ENCODE measurements around the gene PLCD3. TPM values are rescaled to one million over a fixed set of nuclear protein-coding genes. Genes with fewer than 3 reads are reported as not detected.

PLCD3 gene
- total and polyA plus RNA-seq, 2 of the 13 experiments (the other 11 are each of a cell fraction or from before 2014, with no cell fraction given), result 11.3 to 39.1 TPM

DNA sequence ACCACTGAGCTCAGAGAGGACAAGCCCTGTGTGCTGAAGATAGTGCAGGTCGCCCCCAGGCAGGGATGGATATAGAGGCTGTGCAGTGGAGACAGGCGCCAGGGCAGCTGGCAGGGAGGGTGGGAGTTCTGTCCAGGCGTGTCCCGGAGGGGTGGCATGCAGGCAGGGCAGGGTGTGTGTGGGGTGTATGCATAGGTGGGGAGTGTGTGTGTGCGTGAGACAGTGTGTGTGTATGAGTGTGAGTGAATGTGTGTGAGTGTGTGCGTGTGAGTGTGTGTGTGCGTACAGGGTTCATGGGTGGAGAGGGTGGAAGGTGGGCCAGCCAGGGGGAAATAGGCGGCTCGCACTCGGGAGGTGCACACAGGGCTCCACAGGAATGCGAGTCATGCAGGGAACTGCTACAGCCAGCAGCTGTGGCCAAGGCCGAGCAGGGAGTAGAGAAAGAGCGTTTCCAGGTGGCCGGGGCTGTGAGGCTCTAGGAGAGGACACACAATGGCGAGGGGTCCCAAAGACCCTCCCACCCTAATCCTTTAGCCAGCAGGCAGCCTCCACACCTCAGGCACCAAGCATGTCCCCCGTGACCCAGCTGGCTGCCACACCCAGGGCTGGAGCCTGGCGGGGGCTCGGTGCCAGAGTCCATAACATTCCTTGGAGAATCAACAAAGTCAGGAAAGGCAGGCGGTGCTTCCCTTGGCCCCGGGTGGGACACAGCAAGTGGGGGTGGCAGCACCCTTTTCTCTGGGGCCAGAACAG lies 4.6 kb downstream of the PLCD3 start (continued):
- TF ChIP-seq, protein P1, sequence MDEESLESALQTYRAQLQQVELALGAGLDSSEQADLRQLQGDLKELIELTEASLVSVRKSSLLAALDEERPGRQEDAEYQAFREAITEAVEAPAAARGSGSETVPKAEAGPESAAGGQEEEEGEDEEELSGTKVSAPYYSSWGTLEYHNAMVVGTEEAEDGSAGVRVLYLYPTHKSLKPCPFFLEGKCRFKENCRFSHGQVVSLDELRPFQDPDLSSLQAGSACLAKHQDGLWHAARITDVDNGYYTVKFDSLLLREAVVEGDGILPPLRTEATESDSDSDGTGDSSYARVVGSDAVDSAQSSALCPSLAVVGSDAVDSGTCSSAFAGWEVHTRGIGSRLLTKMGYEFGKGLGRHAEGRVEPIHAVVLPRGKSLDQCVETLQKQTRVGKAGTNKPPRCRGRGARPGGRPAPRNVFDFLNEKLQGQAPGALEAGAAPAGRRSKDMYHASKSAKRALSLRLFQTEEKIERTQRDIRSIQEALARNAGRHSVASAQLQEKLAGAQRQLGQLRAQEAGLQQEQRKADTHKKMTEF (CRISPR knock-in tag; IDR thresholded peaks at IDR 0.05), result peak; percentile 55
- TF ChIP-seq, protein P2, sequence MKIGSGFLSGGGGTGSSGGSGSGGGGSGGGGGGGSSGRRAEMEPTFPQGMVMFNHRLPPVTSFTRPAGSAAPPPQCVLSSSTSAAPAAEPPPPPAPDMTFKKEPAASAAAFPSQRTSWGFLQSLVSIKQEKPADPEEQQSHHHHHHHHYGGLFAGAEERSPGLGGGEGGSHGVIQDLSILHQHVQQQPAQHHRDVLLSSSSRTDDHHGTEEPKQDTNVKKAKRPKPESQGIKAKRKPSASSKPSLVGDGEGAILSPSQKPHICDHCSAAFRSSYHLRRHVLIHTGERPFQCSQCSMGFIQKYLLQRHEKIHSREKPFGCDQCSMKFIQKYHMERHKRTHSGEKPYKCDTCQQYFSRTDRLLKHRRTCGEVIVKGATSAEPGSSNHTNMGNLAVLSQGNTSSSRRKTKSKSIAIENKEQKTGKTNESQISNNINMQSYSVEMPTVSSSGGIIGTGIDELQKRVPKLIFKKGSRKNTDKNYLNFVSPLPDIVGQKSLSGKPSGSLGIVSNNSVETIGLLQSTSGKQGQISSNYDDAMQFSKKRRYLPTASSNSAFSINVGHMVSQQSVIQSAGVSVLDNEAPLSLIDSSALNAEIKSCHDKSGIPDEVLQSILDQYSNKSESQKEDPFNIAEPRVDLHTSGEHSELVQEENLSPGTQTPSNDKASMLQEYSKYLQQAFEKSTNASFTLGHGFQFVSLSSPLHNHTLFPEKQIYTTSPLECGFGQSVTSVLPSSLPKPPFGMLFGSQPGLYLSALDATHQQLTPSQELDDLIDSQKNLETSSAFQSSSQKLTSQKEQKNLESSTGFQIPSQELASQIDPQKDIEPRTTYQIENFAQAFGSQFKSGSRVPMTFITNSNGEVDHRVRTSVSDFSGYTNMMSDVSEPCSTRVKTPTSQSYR (CRISPR knock-in tag; IDR thresholded peaks at IDR 0.05; ENCODE audit: borderline replicate concordance), result no peak; the same call in 1 of the 2 replicates
- TF ChIP-seq ZSCAN12 (CRISPR knock-in tag; IDR thresholded peaks at IDR 0.05), result no peak
- no peak for TF ChIP-seq KLF9 (CRISPR knock-in tag; IDR thresholded peaks at IDR 0.05; ENCODE audit: low read depth)
- TF ChIP-seq, protein P3, sequence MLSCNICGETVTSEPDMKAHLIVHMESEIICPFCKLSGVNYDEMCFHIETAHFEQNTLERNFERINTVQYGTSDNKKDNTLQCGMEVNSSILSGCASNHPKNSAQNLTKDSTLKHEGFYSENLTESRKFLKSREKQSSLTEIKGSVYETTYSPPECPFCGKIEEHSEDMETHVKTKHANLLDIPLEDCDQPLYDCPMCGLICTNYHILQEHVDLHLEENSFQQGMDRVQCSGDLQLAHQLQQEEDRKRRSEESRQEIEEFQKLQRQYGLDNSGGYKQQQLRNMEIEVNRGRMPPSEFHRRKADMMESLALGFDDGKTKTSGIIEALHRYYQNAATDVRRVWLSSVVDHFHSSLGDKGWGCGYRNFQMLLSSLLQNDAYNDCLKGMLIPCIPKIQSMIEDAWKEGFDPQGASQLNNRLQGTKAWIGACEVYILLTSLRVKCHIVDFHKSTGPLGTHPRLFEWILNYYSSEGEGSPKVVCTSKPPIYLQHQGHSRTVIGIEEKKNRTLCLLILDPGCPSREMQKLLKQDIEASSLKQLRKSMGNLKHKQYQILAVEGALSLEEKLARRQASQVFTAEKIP (CRISPR knock-in tag; IDR thresholded peaks at IDR 0.05; ENCODE audit: borderline replicate concordance), result no peak
- TF ChIP-seq FOXP1 (IDR thresholded peaks at IDR 0.05), result peak; percentile 53; the same call in 1 of the 2 replicates
- no peak for TF ChIP-seq FOXP1 (CRISPR knock-in tag; IDR thresholded peaks at IDR 0.05)
- peak; percentile 47; the same call in 1 of the 2 replicates for TF ChIP-seq GFI1 (CRISPR knock-in tag; IDR thresholded peaks at IDR 0.05; ENCODE audit: borderline replicate concordance)
- 0 out of 4 replicates have a peak, but pooled peaks of 1 of the 2 experiments have one; percentile 31 for TF ChIP-seq POLR2A (IDR thresholded peaks at IDR 0.05; ENCODE audit: insufficient read depth in 1 of 2, low read depth in 2 of 2, low read length in 2 of 2)
- TF ChIP-seq HDAC2 (CRISPR knock-in tag; IDR thresholded peaks at IDR 0.05), result peak; percentile 89
- no peak for TF ChIP-seq SMARCE1 (IDR thresholded peaks at IDR 0.05; ENCODE audit: borderline replicate concordance)
- TF ChIP-seq, protein P4, sequence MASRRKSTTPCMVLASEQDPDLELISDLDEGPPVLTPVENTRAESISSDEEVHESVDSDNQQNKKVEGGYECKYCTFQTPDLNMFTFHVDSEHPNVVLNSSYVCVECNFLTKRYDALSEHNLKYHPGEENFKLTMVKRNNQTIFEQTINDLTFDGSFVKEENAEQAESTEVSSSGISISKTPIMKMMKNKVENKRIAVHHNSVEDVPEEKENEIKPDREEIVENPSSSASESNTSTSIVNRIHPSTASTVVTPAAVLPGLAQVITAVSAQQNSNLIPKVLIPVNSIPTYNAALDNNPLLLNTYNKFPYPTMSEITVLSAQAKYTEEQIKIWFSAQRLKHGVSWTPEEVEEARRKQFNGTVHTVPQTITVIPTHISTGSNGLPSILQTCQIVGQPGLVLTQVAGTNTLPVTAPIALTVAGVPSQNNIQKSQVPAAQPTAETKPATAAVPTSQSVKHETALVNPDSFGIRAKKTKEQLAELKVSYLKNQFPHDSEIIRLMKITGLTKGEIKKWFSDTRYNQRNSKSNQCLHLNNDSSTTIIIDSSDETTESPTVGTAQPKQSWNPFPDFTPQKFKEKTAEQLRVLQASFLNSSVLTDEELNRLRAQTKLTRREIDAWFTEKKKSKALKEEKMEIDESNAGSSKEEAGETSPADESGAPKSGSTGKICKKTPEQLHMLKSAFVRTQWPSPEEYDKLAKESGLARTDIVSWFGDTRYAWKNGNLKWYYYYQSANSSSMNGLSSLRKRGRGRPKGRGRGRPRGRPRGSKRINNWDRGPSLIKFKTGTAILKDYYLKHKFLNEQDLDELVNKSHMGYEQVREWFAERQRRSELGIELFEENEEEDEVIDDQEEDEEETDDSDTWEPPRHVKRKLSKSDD (CRISPR knock-in tag; IDR thresholded peaks at IDR 0.05; ENCODE audit: low read depth), result no peak; the same call in 1 of the 2 replicates
- TF ChIP-seq, protein P5, sequence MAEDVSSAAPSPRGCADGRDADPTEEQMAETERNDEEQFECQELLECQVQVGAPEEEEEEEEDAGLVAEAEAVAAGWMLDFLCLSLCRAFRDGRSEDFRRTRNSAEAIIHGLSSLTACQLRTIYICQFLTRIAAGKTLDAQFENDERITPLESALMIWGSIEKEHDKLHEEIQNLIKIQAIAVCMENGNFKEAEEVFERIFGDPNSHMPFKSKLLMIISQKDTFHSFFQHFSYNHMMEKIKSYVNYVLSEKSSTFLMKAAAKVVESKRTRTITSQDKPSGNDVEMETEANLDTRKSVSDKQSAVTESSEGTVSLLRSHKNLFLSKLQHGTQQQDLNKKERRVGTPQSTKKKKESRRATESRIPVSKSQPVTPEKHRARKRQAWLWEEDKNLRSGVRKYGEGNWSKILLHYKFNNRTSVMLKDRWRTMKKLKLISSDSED (CRISPR knock-in tag; IDR thresholded peaks at IDR 0.05), result no peak
- 0 out of 2 replicates have a peak, but pooled peaks have one; percentile 19 for TF ChIP-seq ZNF383 (CRISPR knock-in tag; IDR thresholded peaks at IDR 0.05; ENCODE audit: borderline replicate concordance)
- TF ChIP-seq, protein P6, sequence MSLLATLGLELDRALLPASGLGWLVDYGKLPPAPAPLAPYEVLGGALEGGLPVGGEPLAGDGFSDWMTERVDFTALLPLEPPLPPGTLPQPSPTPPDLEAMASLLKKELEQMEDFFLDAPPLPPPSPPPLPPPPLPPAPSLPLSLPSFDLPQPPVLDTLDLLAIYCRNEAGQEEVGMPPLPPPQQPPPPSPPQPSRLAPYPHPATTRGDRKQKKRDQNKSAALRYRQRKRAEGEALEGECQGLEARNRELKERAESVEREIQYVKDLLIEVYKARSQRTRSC (CRISPR knock-in tag; IDR thresholded peaks at IDR 0.05; ENCODE audit: low read depth), result no peak
- TF ChIP-seq FOXC1 (CRISPR knock-in tag; IDR thresholded peaks at IDR 0.05; ENCODE audit: borderline replicate concordance), result no peak
- no peak for TF ChIP-seq SATB2 (CRISPR knock-in tag; IDR thresholded peaks at IDR 0.05)
- no peak for TF ChIP-seq NFYB (CRISPR knock-in tag; IDR thresholded peaks at IDR 0.05)
